ENCODE data around the gene HOXC12. TPM values are rescaled to one million over a fixed set of nuclear protein-coding genes. Genes with fewer than 3 reads are reported as not detected.

The HOXC12 gene
- total RNA-seq, 2 experiments from 2014 or later, result not detected

- H3K4me1 ChIP-seq (ENCODE audit: insufficient read depth, low read length), result peaks cover 49% of the 10 kb centered on the region
- DNase-seq (no peak), ATAC-seq (ENCODE audit: poor library complexity) (peak; percentile 12)
- peaks cover 34% of the 10 kb centered on the region for H3K4me1 Mint-ChIP-seq (ENCODE audit: low read depth)
- no peak overlapping the region for H3K27ac Mint-ChIP-seq
- H3K4me3 Mint-ChIP-seq, result no peak overlapping the region
- no peaks in the 10 kb centered on the region for H3K36me3 Mint-ChIP-seq (ENCODE audit: low read depth)
- intact Hi-C loops (cut with DNase I, micrococcal nuclease), result no loop called here
- TF ChIP-seq CTCF (IDR thresholded peaks at IDR 0.05), result no peak
- H3K9me3 ChIP-seq (ENCODE audit: control insufficient read depth in 1 of 2, insufficient read depth in 1 of 2, low read length in 2 of 2), result peaks cover 4 to 78% of the 10 kb centered on the region in 2 experiments
- no peaks in the 10 kb centered on the region for H3K9me3 Mint-ChIP-seq
- no peaks in the 10 kb centered on the region for H3K36me3 ChIP-seq (ENCODE audit: insufficient read depth, low read length)
- peaks cover 97 to 99% of the 10 kb centered on the region in 2 experiments for H3K27me3 ChIP-seq (ENCODE audit: control insufficient read depth in 1 of 2, insufficient read depth in 2 of 2, low read length in 2 of 2)
- ChIA-PET CTCF (no interaction called here), POLR2A (interaction anchor here (1.4 kb wide), 1 partner anchor 17 kb away, joined by 3 read pairs; the partner anchor contains the start of gene HOXC11)
- no peak overlapping the region for H3K4me3 ChIP-seq (ENCODE audit: low read length)
- peaks cover 95% of the 10 kb centered on the region for H3K27me3 Mint-ChIP-seq
- H3K27ac ChIP-seq (ENCODE audit: low read depth in 1 of 2, low read length in 2 of 2), result no peak overlapping the region
Measured at GRCh38 chr12:53955036-53955775, 503 bp downstream of the HOXC12 start.

- peaks cover 38% of the 10 kb centered on the region for H3K4me1 Mint-ChIP-seq (ENCODE audit: low read depth)
- peaks cover 95% of the 10 kb centered on the region for H3K27me3 Mint-ChIP-seq
- DNase-seq (no peak), ATAC-seq (ENCODE audit: poor library complexity) (no peak)
- intact Hi-C loops (cut with DNase I, micrococcal nuclease), result no loop called here
- H3K36me3 Mint-ChIP-seq (ENCODE audit: low read depth), result no peaks in the 10 kb centered on the region
- CTCF ChIA-PET, result interaction anchor here (0.9 kb wide), 1 partner anchor 246 kb away, joined by 3 read pairs; no protein-coding TSS in a partner anchor
- H3K9me3 Mint-ChIP-seq, result no peaks in the 10 kb centered on the region
- no peak overlapping the region for H3K4me3 ChIP-seq (ENCODE audit: low read length)
- H3K27ac Mint-ChIP-seq, result no peak overlapping the region
- POLR2A ChIA-PET, result interaction anchor here (1.4 kb wide), 1 partner anchor 17 kb away, joined by 3 read pairs; the partner anchor contains the start of gene HOXC11
- peaks cover 4 to 75% of the 10 kb centered on the region in 2 experiments for H3K9me3 ChIP-seq (ENCODE audit: control insufficient read depth in 1 of 2, insufficient read depth in 1 of 2, low read length in 2 of 2)
- no peak for TF ChIP-seq CTCF (IDR thresholded peaks at IDR 0.05)
- H3K36me3 ChIP-seq (ENCODE audit: insufficient read depth, low read length), result no peaks in the 10 kb centered on the region
- peaks cover 52% of the 10 kb centered on the region for H3K4me1 ChIP-seq (ENCODE audit: insufficient read depth, low read length)
- H3K4me3 Mint-ChIP-seq, result no peak overlapping the region
- no peak overlapping the region for H3K27ac ChIP-seq (ENCODE audit: low read depth in 1 of 2, low read length in 2 of 2)
- peaks cover 96 to 99% of the 10 kb centered on the region in 2 experiments for H3K27me3 ChIP-seq (ENCODE audit: control insufficient read depth in 1 of 2, insufficient read depth in 2 of 2, low read length in 2 of 2)
Measured at GRCh38 chr12:53955776-53956250, 1.1 kb downstream of the HOXC12 start.

- H3K4me3 Mint-ChIP-seq, result no peak overlapping the region
- Histone ChIP-seq H3K36me3 (ENCODE audit: insufficient read depth, low read length) (no peaks in the 10 kb centered on the region), H3K4me1 (ENCODE audit: insufficient read depth, low read length) (peaks cover 52% of the 10 kb centered on the region), H3K27me3 (ENCODE audit: control insufficient read depth in 1 of 2, insufficient read depth in 2 of 2, low read length in 2 of 2) (peaks cover 96 to 99% of the 10 kb centered on the region in 2 experiments), H3K9me3 (ENCODE audit: control insufficient read depth in 1 of 2, insufficient read depth in 1 of 2, low read length in 2 of 2) (peaks cover 4 to 75% of the 10 kb centered on the region in 2 experiments), H3K27ac (ENCODE audit: low read depth in 1 of 2, low read length in 2 of 2) (no peak overlapping the region), H3K4me3 (ENCODE audit: low read length) (no peak overlapping the region)
- peaks cover 92% of the 10 kb centered on the region for H3K27me3 Mint-ChIP-seq
- peak; percentile 69 for ATAC-seq (ENCODE audit: poor library complexity)
- no peak overlapping the region for H3K27ac Mint-ChIP-seq
- TF ChIP-seq CTCF (IDR thresholded peaks at IDR 0.05), result no peak
- peaks cover 38% of the 10 kb centered on the region for H3K4me1 Mint-ChIP-seq (ENCODE audit: low read depth)
- H3K9me3 Mint-ChIP-seq, result no peaks in the 10 kb centered on the region
- intact Hi-C loops (cut with DNase I, micrococcal nuclease), result no loop called here
- ChIA-PET POLR2A (interaction anchor here (1.0 kb wide), 1 partner anchor 27 kb away, joined by 4 read pairs; no protein-coding TSS in a partner anchor), CTCF (interaction anchor here (0.9 kb wide), 1 partner anchor 245 kb away, joined by 3 read pairs; no protein-coding TSS in a partner anchor)
- DNase-seq, result no peak
- H3K36me3 Mint-ChIP-seq (ENCODE audit: low read depth), result no peaks in the 10 kb centered on the region
Measured at GRCh38 chr12:53956251-53956887, 1.7 kb downstream of the HOXC12 start.

Data from CD4-positive, alpha-beta T cell (primary cell).